ENCODE measurements around the gene THRAP3. TPM values are rescaled to one million over a fixed set of nuclear protein-coding genes. Genes with fewer than 3 reads are reported as not detected.
A peak's percentile ranks its signal among the peaks of the same experiment; 100 is the strongest.

Gene THRAP3
- total and polyA plus RNA-seq, 2 of the 8 experiments (the other 6 are each of a cell fraction or from before 2014, with no cell fraction given): 40.2 to 183 TPM

- H3K23ac ChIP-seq (ENCODE audit: insufficient read length): no peak overlapping the region
- 4% methylated on average over 50 of the region's 67 CpGs; no CpG with 5 or more reads in 1 of the 2 experiments for WGBS, 2 experiments (ENCODE audit: extremely low coverage in 1 of 2, insufficient coverage in 1 of 2, insufficient read length in 1 of 2, insufficient replicate concordance in 2 of 2, low coverage in 1 of 2, low lambda C conversion rate in 2 of 2, missing lambda C conversion rate in 1 of 2)
- H4K91ac ChIP-seq (replicated peaks; ENCODE audit: insufficient read length, low read length): peak overlapping the region; percentile 5
- DNase-seq (ENCODE audit: low read depth in 1 of 2, low spot score in 2 of 2) (peak in 1 of 2 experiments; percentile 80), FAIRE-seq (no peak)
- POLR2A ChIA-PET (ENCODE audit: partially characterized antibody): interaction anchor here (0.7 to 9.3 kb wide), 21 partner anchors 9 to 226 kb away, joined by 3 to 130 read pairs (median 5); partner anchors contain the start of genes LSM10, MAP7D1, SH3D21 and STK40
- H3K79me2 ChIP-seq (ENCODE audit: control insufficient read depth in 1 of 2, insufficient read depth in 2 of 2, low read length in 2 of 2): no peaks in the 10 kb centered on the region
- H3K4ac ChIP-seq (replicated peaks; ENCODE audit: insufficient read length, low read depth, low read length): peak overlapping the region; percentile 72
- H2BK15ac ChIP-seq (ENCODE audit: low read length): no peak overlapping the region
- no peaks in the 10 kb centered on the region for H4K20me1 ChIP-seq (replicated peaks in 1 of 2; ENCODE audit: control insufficient read depth in 1 of 2, insufficient read depth in 2 of 2, low read length in 2 of 2)
- H2BK12ac ChIP-seq (ENCODE audit: low read depth, low read length): peak overlapping the region; percentile 80; the same call in 1 of the 2 replicates
- H3K36me3 ChIP-seq (ENCODE audit: control insufficient read depth in 2 of 4, insufficient read depth in 4 of 4, low read length in 3 of 4): no peaks in the 10 kb centered on the region; a peak in 1 of 8 replicates
- H2AK5ac ChIP-seq (ENCODE audit: low read depth, low read length): no peak overlapping the region
- H4K8ac ChIP-seq (ENCODE audit: extremely low read depth, insufficient read depth, low read length): peak overlapping the region; percentile 76; the same call in 1 of the 2 replicates
- no peak overlapping the region for H3K14ac ChIP-seq (ENCODE audit: insufficient read length)
- H3K79me1 ChIP-seq (ENCODE audit: low read depth, low read length): no peaks in the 10 kb centered on the region; the same call in 1 of the 2 replicates
- peak overlapping the region; percentile 79 to 88 for H3K4me2 ChIP-seq (ENCODE audit: insufficient read depth in 1 of 2, low read depth in 2 of 2, low read length in 2 of 2)
- H3K27ac ChIP-seq (ENCODE audit: low read depth, low read length): no peak overlapping the region
- peak overlapping the region in 2 of 4 experiments; percentile 20 to 22; a peak in 4 of 7 replicates for H3K9ac ChIP-seq (replicated peaks in 1 of 4; ENCODE audit: extremely low read depth in 1 of 4, low read depth in 3 of 4, low read length in 3 of 4)
- H3K18ac ChIP-seq (ENCODE audit: extremely low read depth, low read length): peak overlapping the region; percentile 3
- H2BK20ac ChIP-seq (ENCODE audit: low read length): no peak overlapping the region
- H3K4me1 ChIP-seq (replicated peaks in 1 of 4; ENCODE audit: control insufficient read depth in 3 of 4, insufficient read depth in 4 of 4, low read length in 3 of 4): peaks cover 0 to 28% (median 16%) of the 10 kb centered on the region in 4 experiments; a peak in 6 of 7 replicates
- peak overlapping the region; percentile 44 to 67 (median 50) for H3K4me3 ChIP-seq (ENCODE audit: extremely low read depth in 1 of 4, insufficient read depth in 2 of 4, low read depth in 3 of 4, low read length in 4 of 4)
- no peak overlapping the region for H3K56ac ChIP-seq (replicated peaks; ENCODE audit: insufficient read length, low read depth, low read length)
- H2BK120ac ChIP-seq (replicated peaks; ENCODE audit: low read depth, low read length): no peak overlapping the region
- no peak overlapping the region for H4K5ac ChIP-seq (ENCODE audit: insufficient read length, low read depth, low read length)
- H2BK5ac ChIP-seq (ENCODE audit: low read depth, low read length): peak overlapping the region; percentile 72; the same call in 1 of the 2 replicates
- no peaks in the 10 kb centered on the region for H3K9me3 ChIP-seq (ENCODE audit: insufficient read depth in 2 of 2, low read depth in 1 of 2, low read length in 1 of 2)
- H2AFZ ChIP-seq (ENCODE audit: low read length): no peak overlapping the region
- peaks cover 0 to 39% (median 20%) of the 10 kb centered on the region in 4 experiments; a peak in 5 of 7 replicates for H3K27me3 ChIP-seq (replicated peaks in 1 of 4; ENCODE audit: control insufficient read depth in 3 of 4, extremely low read depth in 1 of 4, insufficient read depth in 3 of 4, low read length in 3 of 4)
- H3K23me2 ChIP-seq (ENCODE audit: low read depth, low read length): peaks cover 29% of the 10 kb centered on the region
- CTCF ChIA-PET (ENCODE audit: partially characterized antibody): interaction anchor here (0.6 to 2.8 kb wide), 5 partner anchors 12 to 164 kb away, joined by 3 to 15 read pairs (median 3); partner anchors contain the start of gene OSCP1
Observed at GRCh38 chr1:36322041-36322785, 98.0 kb downstream of the THRAP3 start.

Measured in H1 (cell line).